GM18508 (cell line): Measurements from ENCODE around the gene ANO2.
"Not testable (repeated sequence)": the region's sequence is repeated elsewhere in the genome, so short reads cannot be mapped to it uniquely, and the experiment has no call there.

Experiments
- ATAC-seq: cut with Tn5 transposase; IDR thresholded peaks from one replicate; pipeline ENCODE4 v1.9.1; 2021; ENCODE audit warnings: moderate number of reproducible peaks; ENCODE audit not compliant: insufficient read depth, unreplicated experiment

ANO2 gene

GRCh38 chr12:5900076-5900475 lies 45.0 kb downstream of the ANO2 start:
- ATAC-seq = no peak

GRCh38 chr12:5899675-5900074 lies 45.4 kb downstream of the ANO2 start:
- no peak for ATAC-seq

GRCh38 chr12:5898874-5899273 lies 46.2 kb downstream of the ANO2 start:
- ATAC-seq = no peak

GRCh38 chr12:5889381-5890047 lies 55.5 kb downstream of the ANO2 start:
- ATAC-seq = no peak

- ATAC-seq = no peak
Observed at GRCh38 chr12:5888816-5889315, 56.2 kb downstream of the ANO2 start.

GRCh38 chr12:5887819-5888218 lies 57.2 kb downstream of the ANO2 start:
- not testable (repeated sequence) for ATAC-seq

GRCh38 chr12:5884866-5885265 lies 60.2 kb downstream of the ANO2 start:
- no peak for ATAC-seq

GRCh38 chr12:5884285-5884684 lies 60.8 kb downstream of the ANO2 start:
- ATAC-seq = no peak

GRCh38 chr12:5882511-5883190 lies 62.4 kb downstream of the ANO2 start:
- no peak for ATAC-seq

- ATAC-seq = no peak
Observed at GRCh38 chr12:5881666-5882065, 63.4 kb downstream of the ANO2 start.

GRCh38 chr12:5881101-5881606 lies 63.9 kb downstream of the ANO2 start:
- ATAC-seq = no peak

GRCh38 chr12:5875851-5876250 lies 69.2 kb downstream of the ANO2 start:
- ATAC-seq = no peak

- no peak for ATAC-seq
Observed at GRCh38 chr12:5874514-5874913, 70.5 kb downstream of the ANO2 start.

GRCh38 chr12:5873281-5873919 lies 71.7 kb downstream of the ANO2 start:
- no peak for ATAC-seq

GRCh38 chr12:5872745-5873144 lies 72.3 kb downstream of the ANO2 start:
- no peak for ATAC-seq

- ATAC-seq = no peak
Observed at GRCh38 chr12:5871741-5872140, 73.3 kb downstream of the ANO2 start.

GRCh38 chr12:5870183-5870582 lies 74.9 kb downstream of the ANO2 start:
- ATAC-seq = no peak

- ATAC-seq = no peak
Observed at GRCh38 chr12:5868625-5869295, 76.3 kb downstream of the ANO2 start.

GRCh38 chr12:5865397-5865796 lies 79.7 kb downstream of the ANO2 start:
- ATAC-seq = no peak

- ATAC-seq = no peak
Observed at GRCh38 chr12:5864972-5865371, 80.1 kb downstream of the ANO2 start.

GRCh38 chr12:5864301-5864700 lies 80.8 kb downstream of the ANO2 start:
- ATAC-seq = no peak
